Vagina (tissue), 2 donors: ENCODE measurements around the gene CPSF4L. TPM values are rescaled to one million over a fixed set of nuclear protein-coding genes. Genes with fewer than 3 reads are reported as not detected.

Experiments used
- DNase-seq, 2 donors: peaks; one replicate each; pipeline ENCODE4 v3.0.0-alpha.2; 2017; ENCODE audit errors: extremely low spot score in 2 of 2
- H3K27ac ChIP-seq: fragments of 200-600 bp; sonication (generic); one replicate; pipeline ENCODE4 v1.5.1; 2019
- H3K27me3 ChIP-seq: fragments of 200-600 bp; sonication (generic); one replicate; pipeline ENCODE4 v1.5.1; 2019
- H3K36me3 ChIP-seq, 2 donors: fragments of 200-600 bp; sonication (generic); one replicate each; pipeline ENCODE4 v1.5.1; 2017 to 2019
- H3K4me1 ChIP-seq: fragments of 200-600 bp; sonication (generic); one replicate; pipeline ENCODE4 v1.5.1; 2019
- H3K4me3 ChIP-seq, 2 donors: fragments of 200-600 bp; sonication (generic); 1 replicate in 1 of 2; 2 replicates in 1 of 2; pipeline ENCODE4 v1.5.1; 2016 to 2019
- H3K9me3 ChIP-seq: fragments of 200-600 bp; sonication (generic); one replicate; pipeline ENCODE4 v1.5.1; 2019
- POLR2A ChIP-seq, 2 donors: fragments of 450-650 bp; IDR thresholded peaks; one replicate each; pipeline ENCODE4 v1.6.1; 2017; ENCODE audit warnings: antibody characterized with exemption in 2 of 2, mild to moderate bottlenecking in 2 of 2, moderate library complexity in 2 of 2
- POLR2AphosphoS5 ChIP-seq, 2 donors: sonication (generic); formaldehyde crosslinking; IDR thresholded peaks; one replicate each; pipeline ENCODE4 v1.9.0; 2017; ENCODE audit warnings: antibody characterized with exemption in 2 of 2, mild to moderate bottlenecking in 2 of 2, low read depth in 1 of 2; ENCODE audit not compliant: insufficient read depth in 1 of 2
- intact Hi-C: fragments of 100-400 bp; cut with DNase I; formaldehyde crosslinking; loops from one replicate; pipeline ENCODE4 v1.15.1; 2023
- total RNA-seq: library from RNA; depleted of rRNA; stranded (reverse); fragments of >200 nt; gene quantifications from one replicate; pipeline ENCODE4 v1.2.3, GENCODE V29; 2016
- TF ChIP-seq, protein P1 (sequence below), 3 experiments: fragments of 450-650 bp in 2 of 3; fragments of 200-600 bp in 1 of 3; sonication (generic) in 1 of 3; IDR thresholded peaks; one replicate each; pipeline ENCODE4 v1.5.1; 2017 to 2019; ENCODE audit warnings: antibody characterized with exemption in 3 of 3, mild to moderate bottlenecking in 2 of 3, moderate library complexity in 2 of 3

Gene CPSF4L
- total RNA-seq, 1 donor from 2014 or later: not detected

GRCh38 chr17:73281928-73282327, 20.2 kb upstream of the CPSF4L start:
- Histone ChIP-seq H3K4me3 (no peak overlapping the region), H3K4me1 (peaks cover 80% of the 10 kb centered on the region), H3K36me3 (peaks cover 0 to 22% of the 10 kb centered on the region in 2 donors), H3K27ac (no peak overlapping the region), H3K9me3 (no peaks in the 10 kb centered on the region), H3K27me3 (no peaks in the 10 kb centered on the region)
- no peak for TF ChIP-seq POLR2AphosphoS5 (IDR thresholded peaks at IDR 0.05; ENCODE audit: insufficient read depth in 1 of 2, low read depth in 1 of 2)
- no peak for TF ChIP-seq POLR2A (IDR thresholded peaks at IDR 0.05)
- TF ChIP-seq, protein P1, sequence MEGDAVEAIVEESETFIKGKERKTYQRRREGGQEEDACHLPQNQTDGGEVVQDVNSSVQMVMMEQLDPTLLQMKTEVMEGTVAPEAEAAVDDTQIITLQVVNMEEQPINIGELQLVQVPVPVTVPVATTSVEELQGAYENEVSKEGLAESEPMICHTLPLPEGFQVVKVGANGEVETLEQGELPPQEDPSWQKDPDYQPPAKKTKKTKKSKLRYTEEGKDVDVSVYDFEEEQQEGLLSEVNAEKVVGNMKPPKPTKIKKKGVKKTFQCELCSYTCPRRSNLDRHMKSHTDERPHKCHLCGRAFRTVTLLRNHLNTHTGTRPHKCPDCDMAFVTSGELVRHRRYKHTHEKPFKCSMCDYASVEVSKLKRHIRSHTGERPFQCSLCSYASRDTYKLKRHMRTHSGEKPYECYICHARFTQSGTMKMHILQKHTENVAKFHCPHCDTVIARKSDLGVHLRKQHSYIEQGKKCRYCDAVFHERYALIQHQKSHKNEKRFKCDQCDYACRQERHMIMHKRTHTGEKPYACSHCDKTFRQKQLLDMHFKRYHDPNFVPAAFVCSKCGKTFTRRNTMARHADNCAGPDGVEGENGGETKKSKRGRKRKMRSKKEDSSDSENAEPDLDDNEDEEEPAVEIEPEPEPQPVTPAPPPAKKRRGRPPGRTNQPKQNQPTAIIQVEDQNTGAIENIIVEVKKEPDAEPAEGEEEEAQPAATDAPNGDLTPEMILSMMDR (IDR thresholded peaks at IDR 0.05): no peak
- DNase-seq: no peak
- intact Hi-C loops: no loop called here

GRCh38 chr17:73280191-73280590, 18.5 kb upstream of the CPSF4L start:
- intact Hi-C loops: no loop called here
- H3K27ac ChIP-seq: peak overlapping the region; percentile 61

GRCh38 chr17:73279704-73280103, 18.0 kb upstream of the CPSF4L start:
- intact Hi-C loops: no loop called here
- peaks cover 57% of the 10 kb centered on the region for H3K4me1 ChIP-seq
- no peaks in the 10 kb centered on the region for H3K27me3 ChIP-seq
- no peak overlapping the region for H3K4me3 ChIP-seq
- no peak for DNase-seq
- peaks cover 0 to 10% of the 10 kb centered on the region in 2 donors for H3K36me3 ChIP-seq
- H3K9me3 ChIP-seq: no peaks in the 10 kb centered on the region
- TF ChIP-seq POLR2AphosphoS5 (IDR thresholded peaks at IDR 0.05; ENCODE audit: insufficient read depth in 1 of 2, low read depth in 1 of 2) (no peak), POLR2A (IDR thresholded peaks at IDR 0.05) (no peak)
- TF ChIP-seq, protein P1 (IDR thresholded peaks at IDR 0.05): no peak
- peak overlapping the region; percentile 61 for H3K27ac ChIP-seq

More at GRCh38 chr17:73280191-73280590, 18.5 kb upstream of the CPSF4L start:
- Histone ChIP-seq H3K27me3 (no peaks in the 10 kb centered on the region), H3K4me1 (peaks cover 62% of the 10 kb centered on the region), H3K4me3 (no peak overlapping the region), H3K36me3 (peaks cover 0 to 15% of the 10 kb centered on the region in 2 donors), H3K9me3 (no peaks in the 10 kb centered on the region)
- no peak for TF ChIP-seq POLR2AphosphoS5 (IDR thresholded peaks at IDR 0.05; ENCODE audit: insufficient read depth in 1 of 2, low read depth in 1 of 2)
- TF ChIP-seq, protein P1 (IDR thresholded peaks at IDR 0.05): no peak
- TF ChIP-seq POLR2A (IDR thresholded peaks at IDR 0.05): no peak
- DNase-seq: no peak

- H3K27me3 ChIP-seq: no peaks in the 10 kb centered on the region
- H3K4me3 ChIP-seq: no peak overlapping the region
- intact Hi-C loops: no loop called here
- no peaks in the 10 kb centered on the region for H3K9me3 ChIP-seq
- DNase-seq: no peak
- peaks cover 0 to 2% of the 10 kb centered on the region in 2 donors for H3K36me3 ChIP-seq
- TF ChIP-seq POLR2AphosphoS5 (IDR thresholded peaks at IDR 0.05; ENCODE audit: insufficient read depth in 1 of 2, low read depth in 1 of 2) (peak; percentile 20 to 93), POLR2A (IDR thresholded peaks at IDR 0.05) (no peak)
- H3K4me1 ChIP-seq: peaks cover 48% of the 10 kb centered on the region
- H3K27ac ChIP-seq: peak overlapping the region; percentile 61
Observed at GRCh38 chr17:73278465-73279453, 17.1 kb upstream of the CPSF4L start.

GRCh38 chr17:73278049-73278464, 16.4 kb upstream of the CPSF4L start:
- Histone ChIP-seq H3K4me3 (no peak overlapping the region), H3K4me1 (peaks cover 41% of the 10 kb centered on the region), H3K27ac (peak overlapping the region; percentile 61), H3K27me3 (no peaks in the 10 kb centered on the region), H3K9me3 (no peaks in the 10 kb centered on the region), H3K36me3 (no peaks in the 10 kb centered on the region)
- TF ChIP-seq, protein P1 (IDR thresholded peaks at IDR 0.05): no peak
- TF ChIP-seq POLR2AphosphoS5 (IDR thresholded peaks at IDR 0.05; ENCODE audit: insufficient read depth in 1 of 2, low read depth in 1 of 2): no peak
- TF ChIP-seq POLR2A (IDR thresholded peaks at IDR 0.05): no peak
- DNase-seq: no peak
- intact Hi-C loops: no loop called here
